Femur (tissue), 1 donor: ENCODE results near the gene C20orf173.
"Not testable (repeated sequence)": the region's sequence is repeated elsewhere in the genome, so short reads cannot be mapped to it uniquely, and the experiment has no call there.

Experiments
- DNase-seq: peaks from one replicate; pipeline ENCODE4 v3.0.0-alpha.2; 2017

C20orf173 gene, protein sequence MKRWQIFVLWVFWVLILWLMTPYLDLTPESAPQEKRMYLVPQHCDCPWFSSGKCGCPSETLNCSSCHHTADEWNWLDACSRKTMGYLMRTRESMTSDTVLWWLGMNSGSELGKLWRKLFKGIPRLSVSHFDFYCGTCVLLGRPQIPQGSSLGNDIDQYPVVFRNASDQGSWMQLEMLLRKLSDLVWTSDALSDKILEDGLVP

GRCh38 chr20:35529552-35529951 is at the start of gene C20orf173:
C20orf173 (minus strand) TSS chr20:35529652; CDS start chr20:35529373, 279 bp downstream.
- DNase-seq: no peak

DNA sequence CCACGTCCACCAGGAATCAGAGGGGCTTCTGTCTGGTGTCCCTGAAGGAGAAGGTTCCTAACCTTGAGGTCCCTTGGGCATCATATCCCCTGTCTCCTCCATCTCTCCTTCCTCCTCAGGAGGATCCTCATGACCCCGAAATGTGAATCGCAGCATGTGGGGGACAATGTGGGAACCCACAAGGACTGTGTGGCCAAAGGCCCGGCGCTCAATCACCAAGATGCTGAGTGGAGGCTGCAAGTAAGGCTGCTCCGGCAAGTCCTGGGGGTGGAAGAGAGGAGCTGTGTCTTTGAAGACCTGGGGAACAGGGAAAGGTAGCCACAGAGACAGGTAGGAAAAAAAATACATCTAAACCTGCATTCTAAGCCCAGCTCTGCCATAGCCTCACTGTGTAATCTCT is 49.7 kb upstream of the C20orf173 start:
- DNase-seq: no peak

- no peak for DNase-seq
Observed at GRCh38 chr20:35578469-35578868, 49.0 kb upstream of the C20orf173 start.

DNA sequence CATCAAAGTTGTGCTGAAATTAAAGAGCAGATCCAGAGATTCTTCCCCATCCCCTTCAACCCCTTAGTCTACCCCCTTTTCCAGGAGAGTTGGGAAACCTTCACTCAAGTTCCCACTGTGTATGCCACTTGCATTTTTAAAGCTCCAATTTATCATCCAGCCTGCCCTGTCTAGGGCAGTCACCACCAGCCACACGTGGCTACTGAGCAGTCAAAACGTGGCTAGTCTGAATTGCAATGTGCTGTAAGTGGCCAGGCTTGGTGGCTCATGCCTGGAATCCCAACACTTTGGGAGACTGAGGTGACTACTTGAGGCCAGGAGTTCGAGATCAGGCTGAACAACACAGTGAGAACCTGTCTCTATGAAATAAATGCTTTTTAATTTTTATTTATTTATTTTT is 47.4 kb upstream of the C20orf173 start:
- DNase-seq: no peak

- no peak for DNase-seq
Observed at GRCh38 chr20:35575958-35576357, 46.5 kb upstream of the C20orf173 start.

DNA sequence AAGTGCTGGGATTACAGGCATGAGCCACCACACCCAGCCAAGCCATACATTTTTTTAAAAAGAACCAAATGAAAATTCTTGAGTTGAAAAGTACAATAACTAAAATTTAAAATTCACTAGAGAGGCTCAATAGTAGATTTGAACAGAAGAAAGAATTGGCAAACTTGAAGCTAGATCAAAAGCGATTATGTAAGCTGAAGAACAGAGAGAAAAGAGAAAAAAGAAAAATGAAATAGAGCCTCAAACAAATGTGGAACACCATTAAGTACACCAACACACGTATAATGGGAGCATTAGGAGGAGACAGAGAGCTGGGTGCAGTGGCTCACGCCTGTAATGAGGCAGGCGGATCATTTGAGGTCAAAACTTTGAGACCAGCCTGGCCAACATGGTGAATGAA is 43.4 kb upstream of the C20orf173 start:
- DNase-seq: no peak

DNA sequence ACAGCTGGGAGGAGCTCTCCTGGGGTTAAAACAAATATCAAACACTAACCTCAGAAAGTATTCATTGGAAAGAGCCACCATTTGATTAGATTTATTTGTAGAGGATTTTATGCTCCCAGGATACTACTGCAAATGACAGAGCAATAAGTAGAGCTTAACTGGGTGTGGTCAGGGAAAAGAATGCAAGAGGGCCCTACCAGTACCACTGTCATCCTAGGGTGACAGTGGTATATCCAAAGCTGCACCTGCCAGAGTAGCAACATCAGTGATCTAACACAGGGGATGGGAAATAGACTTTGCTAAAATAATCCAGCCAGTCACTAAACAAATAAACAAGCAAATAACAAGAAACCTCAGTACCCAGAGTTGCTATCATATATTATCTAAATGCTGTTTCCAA is 42.1 kb upstream of the C20orf173 start:
- DNase-seq: no peak

- no peak for DNase-seq
Observed at GRCh38 chr20:35568645-35569044, 39.2 kb upstream of the C20orf173 start.

- no peak for DNase-seq
Observed at GRCh38 chr20:35564905-35565304, 35.5 kb upstream of the C20orf173 start.

- DNase-seq: no peak
Observed at GRCh38 chr20:35563834-35564233, 34.4 kb upstream of the C20orf173 start.

DNA sequence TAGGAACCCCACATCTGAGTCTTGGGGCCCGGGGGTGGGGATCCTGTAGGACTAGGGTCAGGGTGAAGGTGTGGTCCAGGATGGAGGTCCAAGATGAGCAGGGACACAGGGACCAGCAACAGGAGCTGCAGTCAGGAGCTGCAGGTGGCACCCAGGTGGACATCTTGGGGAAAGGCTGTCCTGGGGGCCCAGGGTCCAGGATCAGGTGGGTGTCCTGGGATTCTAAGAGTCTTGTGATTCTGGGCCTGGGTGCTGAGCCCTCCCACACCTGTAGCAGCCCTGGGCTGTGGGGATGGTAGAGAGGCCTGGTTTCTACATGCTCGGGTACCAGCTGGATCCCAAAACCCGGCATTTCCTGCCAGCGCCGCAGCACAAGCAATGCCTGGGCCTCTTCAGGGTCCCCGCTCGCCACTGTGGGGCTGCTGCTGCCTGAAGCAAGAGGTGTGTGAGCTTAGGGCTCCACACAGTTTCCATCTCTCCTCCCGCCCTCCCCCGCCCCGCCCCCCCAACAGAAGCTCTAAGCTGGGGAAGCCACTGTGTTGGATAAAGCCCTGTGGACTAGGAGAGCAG is 33.2 kb upstream of the C20orf173 start:
- no peak for DNase-seq

- no peak for DNase-seq
Observed at GRCh38 chr20:35561671-35562070, 32.2 kb upstream of the C20orf173 start.

DNA sequence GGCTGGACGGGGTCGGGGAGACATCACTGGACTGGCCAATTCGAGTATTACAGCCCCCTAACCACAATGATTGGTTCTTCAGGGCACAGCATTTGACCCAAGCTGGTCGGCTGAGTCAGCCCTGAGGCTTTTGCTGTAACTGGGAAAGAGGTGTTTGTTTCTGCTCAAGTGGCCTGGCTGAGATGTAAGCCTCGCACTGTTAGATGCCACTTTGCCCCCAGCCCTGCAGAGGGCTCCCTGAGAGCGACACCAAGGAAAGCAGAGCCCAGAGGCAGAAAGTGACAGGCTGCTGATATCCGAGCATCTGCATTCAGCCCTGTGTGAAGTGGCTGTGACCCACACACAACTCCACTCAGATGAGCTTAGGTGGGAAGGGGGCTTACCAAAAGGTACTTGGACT is 31.8 kb upstream of the C20orf173 start:
- no peak for DNase-seq

DNA sequence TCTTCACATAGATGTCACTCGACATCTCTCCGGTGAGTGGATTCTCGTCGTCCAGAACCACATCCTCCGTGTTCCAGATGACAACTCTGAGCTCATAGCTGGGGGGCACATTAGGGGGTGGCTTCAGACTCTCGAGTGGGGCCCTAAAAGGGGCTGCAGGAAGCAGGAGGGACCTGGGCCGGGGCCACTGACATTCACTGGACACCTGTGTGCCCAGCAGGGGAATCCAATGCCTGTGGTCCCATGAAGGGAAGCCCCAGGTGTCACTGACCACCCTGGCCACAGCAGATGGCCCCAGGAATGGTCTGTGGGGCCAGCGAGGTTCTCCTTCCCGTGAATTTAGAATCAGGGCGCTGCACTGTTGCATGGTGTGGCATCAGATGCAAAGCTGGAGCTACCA is 31.1 kb upstream of the C20orf173 start:
- DNase-seq: no peak

- no peak for DNase-seq
Observed at GRCh38 chr20:35560105-35560511, 30.7 kb upstream of the C20orf173 start.

DNA sequence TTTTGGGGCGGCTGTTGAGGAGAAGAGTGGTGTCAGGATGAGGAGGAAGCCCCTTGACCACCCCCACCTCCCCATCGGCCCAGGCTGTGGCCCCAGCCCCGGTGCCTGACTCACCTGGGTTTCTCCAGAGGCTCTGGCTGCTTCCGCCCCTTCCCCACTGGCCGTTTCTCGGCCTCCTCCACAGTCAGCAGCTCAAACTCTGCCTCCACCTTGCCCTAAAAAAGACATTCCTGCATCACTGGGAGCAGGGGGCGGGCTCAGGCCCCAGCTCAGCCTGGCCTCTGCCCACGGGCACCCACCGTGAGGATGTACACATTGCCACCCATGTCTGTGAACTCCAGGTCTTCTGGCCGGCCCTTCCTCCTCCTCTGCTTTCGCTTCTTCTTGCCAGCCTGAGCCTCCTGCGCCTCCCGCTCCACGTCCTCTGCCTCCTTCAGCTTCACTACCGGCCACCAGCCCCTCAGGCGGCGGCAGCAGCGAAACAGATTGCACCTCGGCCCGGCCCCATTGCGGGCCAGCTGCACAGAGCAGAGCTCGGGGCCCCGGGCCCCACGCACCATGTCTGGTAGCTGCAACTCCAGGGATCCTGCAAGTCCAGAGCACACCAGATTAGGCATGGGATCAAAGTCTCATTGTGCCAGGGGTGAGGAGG is 29.7 kb upstream of the C20orf173 start:
- no peak for DNase-seq

DNA sequence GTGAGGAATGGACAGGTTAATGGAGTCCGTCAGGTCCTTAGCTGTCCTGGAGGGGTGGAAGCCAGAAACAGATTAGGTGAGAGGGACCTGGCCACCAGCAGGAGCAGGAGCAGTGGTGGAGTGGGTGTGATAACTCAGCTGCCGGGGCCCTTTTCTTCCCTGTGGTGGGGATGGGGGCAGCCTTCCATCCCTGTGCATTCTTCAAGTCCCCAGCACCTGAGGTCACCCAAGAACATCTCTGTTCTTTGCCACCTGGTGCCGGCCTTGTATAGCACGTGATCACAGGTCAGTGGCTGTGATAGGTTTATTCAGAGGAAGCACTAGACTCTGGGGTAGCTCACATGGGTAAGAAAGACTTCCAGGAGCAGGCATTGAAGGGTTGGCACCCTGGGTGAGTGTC is 29.0 kb upstream of the C20orf173 start:
- no peak for DNase-seq

GRCh38 chr20:35556871-35557270 is 27.4 kb upstream of the C20orf173 start:
- DNase-seq: no peak

DNA sequence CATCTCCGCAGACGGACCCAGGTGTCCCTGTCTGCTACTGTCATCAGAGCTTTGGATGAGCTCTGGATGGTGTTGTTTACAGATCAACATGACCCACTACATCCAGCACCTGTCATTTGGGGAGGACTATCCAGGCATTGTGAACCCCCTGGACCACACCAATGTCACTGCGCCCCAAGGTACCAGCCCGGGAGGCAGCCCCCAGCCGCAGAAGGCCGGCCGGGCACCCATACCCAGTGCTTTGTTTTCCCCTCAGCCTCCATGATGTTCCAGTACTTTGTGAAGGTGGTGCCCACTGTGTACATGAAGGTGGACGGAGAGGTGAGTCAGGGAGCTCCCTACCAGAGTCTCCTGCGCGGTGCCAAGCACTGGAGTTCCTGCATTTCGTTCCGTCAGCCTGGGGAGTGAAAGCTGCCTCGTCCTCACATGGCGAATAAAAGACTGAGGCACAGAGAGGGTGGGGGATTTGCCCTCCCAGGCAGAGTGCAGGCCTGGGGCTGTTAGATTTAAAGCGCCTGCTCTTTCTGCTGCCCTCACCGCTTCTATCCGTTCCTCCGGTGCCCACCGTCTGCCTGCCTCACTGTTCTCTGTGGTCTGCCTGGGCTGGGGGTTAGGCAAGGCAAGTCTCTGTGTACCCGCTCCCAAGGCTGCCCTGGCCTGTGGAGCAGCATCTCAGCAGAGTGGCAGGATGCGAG is 26.6 kb upstream of the C20orf173 start:
- DNase-seq: no peak

DNA sequence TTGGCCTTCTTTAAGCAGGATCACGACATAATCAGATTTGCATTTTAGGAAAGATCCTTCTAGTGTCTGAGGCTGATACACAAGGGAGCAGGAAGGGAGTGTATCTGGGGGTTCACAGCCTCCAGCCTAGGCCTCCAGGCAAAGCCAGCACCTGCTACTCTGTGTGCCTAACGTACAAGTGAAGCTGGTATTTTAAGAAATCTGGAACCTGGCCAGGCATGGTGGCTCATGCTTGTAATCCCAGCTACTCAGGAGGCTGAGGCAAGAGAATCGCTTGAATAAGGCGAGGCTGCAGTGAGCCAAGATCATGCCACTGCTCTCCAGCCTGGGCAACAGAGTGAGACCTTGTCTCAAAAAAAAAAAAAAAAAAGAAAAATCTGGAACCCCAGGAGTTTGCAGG is 26.0 kb upstream of the C20orf173 start:
- not testable (repeated sequence) for DNase-seq

GRCh38 chr20:35552914-35553313 is 23.5 kb upstream of the C20orf173 start:
- DNase-seq: no peak

DNA sequence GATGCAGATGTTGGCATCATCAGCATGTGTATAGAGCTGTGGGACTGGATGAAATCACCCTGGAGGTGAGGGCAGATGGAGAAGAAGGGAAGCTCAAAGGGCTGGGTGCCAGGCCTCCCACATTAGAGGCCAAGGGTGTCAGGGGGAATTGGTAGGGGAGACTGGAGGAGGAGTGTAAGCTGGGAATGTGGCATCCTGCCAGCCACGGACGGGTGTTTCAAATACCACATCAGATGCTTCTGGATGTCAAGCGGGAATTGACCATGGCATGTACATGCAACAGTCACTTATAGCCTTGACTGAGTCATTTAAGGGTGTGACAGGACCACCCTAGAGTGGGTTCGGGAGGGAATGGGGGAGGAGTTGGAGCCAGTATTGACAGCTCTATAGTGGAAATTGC is 22.1 kb upstream of the C20orf173 start:
- peak; percentile 50 for DNase-seq

DNA sequence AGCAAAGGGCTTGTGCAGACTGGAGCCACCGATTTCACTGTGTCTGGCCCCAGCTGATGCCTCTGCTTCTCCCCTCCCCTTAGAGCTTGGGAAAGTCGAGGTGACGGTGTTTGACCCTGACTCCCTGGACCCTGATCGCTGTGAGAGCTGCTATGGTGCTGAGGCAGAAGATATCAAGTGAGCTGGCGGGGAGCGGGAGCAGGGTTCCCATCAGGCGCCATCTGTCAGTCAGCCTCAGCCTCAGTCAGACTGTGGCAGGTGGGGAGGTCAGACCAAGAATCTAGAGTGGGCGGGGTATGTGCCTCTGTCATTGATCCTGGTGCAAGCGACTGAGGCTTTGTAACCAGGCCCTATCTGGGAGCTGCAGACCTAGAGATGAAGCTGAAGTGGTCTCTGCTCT is 17.9 kb upstream of the C20orf173 start:
- DNase-seq: no peak

DNA sequence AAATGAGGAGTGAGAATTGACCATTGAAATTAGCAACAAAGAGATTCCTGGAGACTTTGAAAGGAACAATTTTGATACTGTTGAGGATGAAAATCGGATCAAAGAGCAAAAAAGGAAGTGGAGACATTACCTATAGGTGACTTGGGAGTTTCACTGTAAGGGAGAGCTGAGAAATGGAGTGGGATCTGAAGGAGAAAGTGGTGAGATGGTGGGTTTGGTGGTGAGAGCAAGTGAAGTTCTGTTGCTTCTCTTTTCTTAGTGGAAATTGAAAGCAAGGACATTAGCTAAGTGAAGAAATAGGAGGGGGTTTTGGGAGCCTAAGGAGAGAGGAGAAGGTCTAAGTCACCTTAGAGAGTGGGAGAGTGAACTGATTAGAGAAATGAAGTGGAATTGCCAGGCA is 16.7 kb upstream of the C20orf173 start:
- no peak for DNase-seq
